ENCODE data around the gene IRS2.

The IRS2 gene

GRCh38 chr13:109730812-109731335 lies 55.5 kb downstream of the IRS2 start:
- H3K36me3 ChIP-seq (ENCODE audit: control insufficient read depth in 2 of 2, insufficient read depth in 2 of 2, low read length in 2 of 2): no peaks in the 10 kb centered on the region
- no peak overlapping the region for H3K27ac ChIP-seq (ENCODE audit: low read length)
- H3K9me3 ChIP-seq (ENCODE audit: control insufficient read depth in 2 of 2, low read length in 2 of 2): no peaks in the 10 kb centered on the region
- H3K4me3 ChIP-seq (ENCODE audit: low read length in 2 of 2): no peak overlapping the region
- H3K27me3 ChIP-seq (ENCODE audit: control insufficient read depth in 1 of 2, insufficient read depth in 2 of 2, low read length in 2 of 2): no peaks in the 10 kb centered on the region
- H3K9ac ChIP-seq (ENCODE audit: low read length in 2 of 2): no peak overlapping the region
- peaks cover 2% of the 10 kb centered on the region for H3K4me1 ChIP-seq (ENCODE audit: control insufficient read depth, insufficient read depth, low read length)

DNA sequence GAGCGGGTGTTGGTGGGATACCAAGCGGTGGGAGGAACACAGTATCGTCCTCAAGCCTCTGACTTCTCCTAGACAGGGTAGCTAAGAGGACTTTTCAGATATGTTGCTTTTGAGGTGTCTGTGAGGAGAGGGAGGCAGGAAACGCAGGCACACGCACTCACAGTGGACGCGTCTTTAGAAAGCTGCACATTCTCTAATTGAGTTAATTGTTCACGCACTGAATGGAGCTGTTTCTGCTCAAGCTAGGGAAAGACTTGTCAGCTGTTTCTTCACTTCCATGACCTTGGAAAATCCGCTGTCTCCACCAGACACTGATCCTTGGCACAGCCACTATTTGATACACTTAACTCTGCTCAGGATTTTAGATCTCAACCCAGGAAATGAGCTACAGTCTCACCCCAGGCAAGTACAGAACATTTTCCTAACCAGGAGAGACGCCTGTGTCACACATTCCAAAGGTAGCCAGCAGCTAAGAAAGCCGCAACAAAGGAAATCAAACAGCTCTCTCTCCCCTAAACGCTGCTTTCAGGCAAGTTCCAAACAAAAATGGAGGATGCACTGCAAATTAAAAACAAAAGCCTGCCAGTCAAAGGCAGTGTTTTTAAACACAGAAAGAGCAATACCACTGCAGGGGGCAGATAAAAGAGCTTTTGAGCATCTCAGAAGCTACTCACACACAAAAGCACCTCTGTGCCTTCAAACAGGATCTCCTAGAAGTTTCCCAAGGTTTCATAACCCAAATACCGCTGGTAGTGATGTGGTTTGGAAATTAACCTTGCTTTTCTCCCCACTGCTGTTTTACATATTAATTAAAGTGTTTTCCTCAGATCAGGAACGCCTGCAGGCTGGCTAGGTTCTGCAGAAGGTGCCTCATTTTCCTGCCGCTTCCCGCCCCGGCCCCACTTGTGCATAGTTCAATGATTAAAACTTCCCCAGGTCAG lies 57.3 kb downstream of the IRS2 start:
- no peak overlapping the region for H3K27ac ChIP-seq (ENCODE audit: low read length)
- no peaks in the 10 kb centered on the region for H3K36me3 ChIP-seq (ENCODE audit: control insufficient read depth in 2 of 2, insufficient read depth in 2 of 2, low read length in 2 of 2)
- H3K4me1 ChIP-seq (ENCODE audit: control insufficient read depth, insufficient read depth, low read length): peaks cover 2% of the 10 kb centered on the region
- no peaks in the 10 kb centered on the region for H3K9me3 ChIP-seq (ENCODE audit: control insufficient read depth in 2 of 2, low read length in 2 of 2)
- H3K4me3 ChIP-seq (ENCODE audit: low read length in 2 of 2): no peak overlapping the region
- no peak overlapping the region for H3K9ac ChIP-seq (ENCODE audit: low read length in 2 of 2)
- H3K27me3 ChIP-seq (ENCODE audit: control insufficient read depth in 1 of 2, insufficient read depth in 2 of 2, low read length in 2 of 2): no peaks in the 10 kb centered on the region

- H3K27me3 ChIP-seq (ENCODE audit: control insufficient read depth in 1 of 2, insufficient read depth in 2 of 2, low read length in 2 of 2): no peaks in the 10 kb centered on the region
Observed at GRCh38 chr13:109728061-109728460, 58.3 kb downstream of the IRS2 start.

GRCh38 chr13:109727251-109727650 lies 59.1 kb downstream of the IRS2 start:
- H3K27ac ChIP-seq (ENCODE audit: low read length): no peak overlapping the region
- H3K4me1 ChIP-seq (ENCODE audit: control insufficient read depth, insufficient read depth, low read length): peaks cover 2% of the 10 kb centered on the region
- no peak overlapping the region for H3K9ac ChIP-seq (ENCODE audit: low read length in 2 of 2)

More at GRCh38 chr13:109728061-109728460, 58.3 kb downstream of the IRS2 start:
- peaks cover 2% of the 10 kb centered on the region for H3K4me1 ChIP-seq (ENCODE audit: control insufficient read depth, insufficient read depth, low read length)
- no peaks in the 10 kb centered on the region for H3K9me3 ChIP-seq (ENCODE audit: control insufficient read depth in 2 of 2, low read length in 2 of 2)
- no peaks in the 10 kb centered on the region for H3K36me3 ChIP-seq (ENCODE audit: control insufficient read depth in 2 of 2, insufficient read depth in 2 of 2, low read length in 2 of 2)
- H3K27ac ChIP-seq (ENCODE audit: low read length): no peak overlapping the region
- no peak overlapping the region for H3K9ac ChIP-seq (ENCODE audit: low read length in 2 of 2)
- H3K4me3 ChIP-seq (ENCODE audit: low read length in 2 of 2): no peak overlapping the region

DNA sequence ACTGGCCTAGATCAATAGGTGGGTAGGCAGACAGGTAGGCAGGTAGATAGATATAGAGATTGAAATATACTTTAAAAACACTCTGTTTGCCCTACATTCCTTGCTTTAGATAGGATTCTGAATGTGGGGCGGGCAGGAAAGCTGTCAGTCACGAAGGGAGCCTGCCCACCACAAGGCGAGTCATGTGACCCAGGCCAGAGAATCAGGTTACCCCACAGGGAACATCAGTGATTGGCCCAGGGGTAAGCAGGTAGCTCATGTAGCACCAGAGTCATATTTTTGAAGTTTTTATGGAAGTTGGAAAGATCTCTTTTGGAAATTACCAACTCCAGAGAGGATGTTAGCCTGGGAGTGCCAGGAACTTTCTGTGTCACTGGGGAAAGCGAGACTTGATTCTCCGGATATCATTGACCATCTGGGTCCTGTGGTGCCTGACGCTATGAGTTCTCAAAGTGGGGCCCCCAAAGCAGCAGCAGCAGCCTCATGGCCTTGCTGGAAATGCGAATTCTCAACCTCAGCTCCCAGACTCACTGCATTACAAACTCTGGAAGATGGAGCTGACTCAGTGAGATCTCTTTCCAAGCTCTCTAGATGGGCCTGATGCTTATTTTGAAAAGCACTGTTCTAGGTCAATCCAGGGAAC lies 60.3 kb downstream of the IRS2 start:
- Histone ChIP-seq H3K4me1 (ENCODE audit: control insufficient read depth, insufficient read depth, low read length) (peaks cover 2% of the 10 kb centered on the region), H3K27ac (ENCODE audit: low read length) (no peak overlapping the region), H3K4me3 (ENCODE audit: low read length in 2 of 2) (no peak overlapping the region), H3K36me3 (ENCODE audit: control insufficient read depth in 2 of 2, insufficient read depth in 2 of 2, low read length in 2 of 2) (no peaks in the 10 kb centered on the region), H3K9ac (ENCODE audit: low read length in 2 of 2) (no peak overlapping the region), H3K27me3 (ENCODE audit: control insufficient read depth in 1 of 2, insufficient read depth in 2 of 2, low read length in 2 of 2) (no peaks in the 10 kb centered on the region), H3K9me3 (ENCODE audit: control insufficient read depth in 2 of 2, low read length in 2 of 2) (no peaks in the 10 kb centered on the region)

More at GRCh38 chr13:109727251-109727650, 59.1 kb downstream of the IRS2 start:
- no peaks in the 10 kb centered on the region for H3K36me3 ChIP-seq (ENCODE audit: control insufficient read depth in 2 of 2, insufficient read depth in 2 of 2, low read length in 2 of 2)
- no peaks in the 10 kb centered on the region for H3K9me3 ChIP-seq (ENCODE audit: control insufficient read depth in 2 of 2, low read length in 2 of 2)
- H3K27me3 ChIP-seq (ENCODE audit: control insufficient read depth in 1 of 2, insufficient read depth in 2 of 2, low read length in 2 of 2): no peaks in the 10 kb centered on the region
- H3K4me3 ChIP-seq (ENCODE audit: low read length in 2 of 2): no peak overlapping the region

DNA sequence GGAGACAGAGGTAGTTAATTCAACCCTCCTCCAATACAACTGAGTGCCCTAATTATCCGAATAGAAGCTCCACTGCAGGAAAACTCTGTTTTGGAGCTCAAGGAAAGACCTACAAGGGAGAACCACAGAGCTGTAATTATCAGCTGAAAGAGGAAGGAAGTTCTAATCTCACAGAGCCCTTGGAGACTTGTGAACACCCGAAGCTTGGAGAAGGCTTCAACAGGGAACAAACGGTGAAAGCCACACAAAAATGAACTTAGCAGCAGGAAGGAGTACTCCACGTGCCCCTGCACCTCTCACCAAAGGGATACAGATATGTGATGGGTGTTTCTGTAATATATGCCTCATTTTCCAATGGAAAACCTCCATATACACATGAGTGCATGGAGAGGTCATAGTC lies 61.1 kb downstream of the IRS2 start:
- Histone ChIP-seq H3K4me1 (ENCODE audit: control insufficient read depth, insufficient read depth, low read length) (peaks cover 2% of the 10 kb centered on the region), H3K36me3 (ENCODE audit: control insufficient read depth in 2 of 2, insufficient read depth in 2 of 2, low read length in 2 of 2) (no peaks in the 10 kb centered on the region), H3K27ac (ENCODE audit: low read length) (no peak overlapping the region), H3K27me3 (ENCODE audit: control insufficient read depth in 1 of 2, insufficient read depth in 2 of 2, low read length in 2 of 2) (no peaks in the 10 kb centered on the region), H3K9ac (ENCODE audit: low read length in 2 of 2) (no peak overlapping the region), H3K4me3 (ENCODE audit: low read length in 2 of 2) (no peak overlapping the region), H3K9me3 (ENCODE audit: control insufficient read depth in 2 of 2, low read length in 2 of 2) (no peaks in the 10 kb centered on the region)

DNA sequence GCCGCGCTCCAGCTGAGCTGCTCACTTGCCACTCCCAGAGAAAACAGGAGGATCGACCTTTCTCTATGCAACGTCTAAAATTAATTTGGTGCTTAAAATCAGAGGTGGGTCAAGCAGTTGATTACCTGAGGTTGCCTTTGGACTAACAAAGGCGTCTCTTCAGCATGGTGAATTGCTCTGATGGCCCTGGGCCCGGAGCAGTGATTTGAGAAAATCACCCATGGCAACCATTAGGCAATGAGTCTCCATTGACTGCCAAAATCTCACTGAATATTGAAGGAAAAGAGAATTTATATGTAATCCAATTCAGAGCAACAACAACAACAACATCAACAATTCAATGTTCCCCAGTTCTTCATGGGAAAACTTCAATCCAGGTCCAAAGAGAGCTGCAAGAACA lies 61.8 kb downstream of the IRS2 start:
- peaks cover 2% of the 10 kb centered on the region for H3K4me1 ChIP-seq (ENCODE audit: control insufficient read depth, insufficient read depth, low read length)
- no peak overlapping the region for H3K4me3 ChIP-seq (ENCODE audit: low read length in 2 of 2)
- no peak overlapping the region for H3K27ac ChIP-seq (ENCODE audit: low read length)
- no peaks in the 10 kb centered on the region for H3K36me3 ChIP-seq (ENCODE audit: control insufficient read depth in 2 of 2, insufficient read depth in 2 of 2, low read length in 2 of 2)
- no peaks in the 10 kb centered on the region for H3K9me3 ChIP-seq (ENCODE audit: control insufficient read depth in 2 of 2, low read length in 2 of 2)
- no peaks in the 10 kb centered on the region for H3K27me3 ChIP-seq (ENCODE audit: control insufficient read depth in 1 of 2, insufficient read depth in 2 of 2, low read length in 2 of 2)
- H3K9ac ChIP-seq (ENCODE audit: low read length in 2 of 2): no peak overlapping the region

DNA sequence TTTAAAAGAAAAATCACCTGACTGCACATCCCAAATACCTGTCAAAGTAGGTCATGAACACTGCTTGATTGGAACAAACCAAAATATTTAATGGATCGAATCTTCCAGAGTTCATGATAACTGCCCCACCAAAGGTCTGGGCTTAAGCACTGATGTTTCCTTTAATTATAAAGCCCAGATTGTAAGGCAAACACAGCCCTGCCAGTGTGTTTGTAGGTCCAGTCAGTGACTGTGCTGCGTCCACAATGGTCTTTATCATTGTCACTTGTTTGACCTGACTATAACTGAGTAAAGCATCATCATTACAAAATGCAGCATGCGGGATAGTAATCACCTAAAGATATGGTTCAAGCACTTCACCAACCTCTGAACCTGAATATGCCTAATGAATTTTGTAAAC lies 63.3 kb downstream of the IRS2 start:
- Histone ChIP-seq H3K9me3 (ENCODE audit: control insufficient read depth in 2 of 2, low read length in 2 of 2) (no peaks in the 10 kb centered on the region), H3K36me3 (ENCODE audit: control insufficient read depth in 2 of 2, insufficient read depth in 2 of 2, low read length in 2 of 2) (no peaks in the 10 kb centered on the region), H3K27me3 (ENCODE audit: control insufficient read depth in 1 of 2, insufficient read depth in 2 of 2, low read length in 2 of 2) (no peaks in the 10 kb centered on the region), H3K27ac (ENCODE audit: low read length) (no peak overlapping the region), H3K4me1 (ENCODE audit: control insufficient read depth, insufficient read depth, low read length) (no peaks in the 10 kb centered on the region), H3K4me3 (ENCODE audit: low read length in 2 of 2) (no peak overlapping the region), H3K9ac (ENCODE audit: low read length in 2 of 2) (no peak overlapping the region)

DNA sequence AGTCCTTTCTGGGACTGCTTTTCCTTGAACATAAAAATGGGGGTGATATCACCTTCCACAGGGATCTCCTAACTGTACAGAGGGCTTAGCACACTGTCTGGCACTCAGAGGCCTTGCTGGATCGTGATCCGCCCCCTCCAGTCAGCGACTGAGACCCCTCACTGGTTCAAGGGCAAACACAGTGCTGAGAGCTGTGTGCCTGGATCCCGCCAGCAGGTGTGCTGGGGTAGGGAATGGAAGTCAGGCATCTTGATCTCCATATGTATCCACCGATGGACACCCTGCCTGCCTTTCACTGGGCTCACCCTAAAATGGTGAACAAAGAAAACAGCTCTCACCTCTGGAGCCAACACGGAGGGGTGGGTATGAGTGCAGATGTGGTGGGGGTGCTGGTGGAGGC lies 64.3 kb downstream of the IRS2 start:
- no peaks in the 10 kb centered on the region for H3K4me1 ChIP-seq (ENCODE audit: control insufficient read depth, insufficient read depth, low read length)
- no peaks in the 10 kb centered on the region for H3K9me3 ChIP-seq (ENCODE audit: control insufficient read depth in 2 of 2, low read length in 2 of 2)
- no peak overlapping the region for H3K27ac ChIP-seq (ENCODE audit: low read length)
- H3K4me3 ChIP-seq (ENCODE audit: low read length in 2 of 2): no peak overlapping the region
- H3K27me3 ChIP-seq (ENCODE audit: control insufficient read depth in 1 of 2, insufficient read depth in 2 of 2, low read length in 2 of 2): no peaks in the 10 kb centered on the region
- H3K9ac ChIP-seq (ENCODE audit: low read length in 2 of 2): no peak overlapping the region
- H3K36me3 ChIP-seq (ENCODE audit: control insufficient read depth in 2 of 2, insufficient read depth in 2 of 2, low read length in 2 of 2): no peaks in the 10 kb centered on the region

GRCh38 chr13:109720758-109721184 lies 65.6 kb downstream of the IRS2 start:
- H3K9me3 ChIP-seq (ENCODE audit: control insufficient read depth in 2 of 2, low read length in 2 of 2): no peaks in the 10 kb centered on the region
- no peak overlapping the region for H3K27ac ChIP-seq (ENCODE audit: low read length)
- no peaks in the 10 kb centered on the region for H3K4me1 ChIP-seq (ENCODE audit: control insufficient read depth, insufficient read depth, low read length)
- no peak overlapping the region for H3K4me3 ChIP-seq (ENCODE audit: low read length in 2 of 2)
- H3K9ac ChIP-seq (ENCODE audit: low read length in 2 of 2): no peak overlapping the region
- no peaks in the 10 kb centered on the region for H3K27me3 ChIP-seq (ENCODE audit: control insufficient read depth in 1 of 2, insufficient read depth in 2 of 2, low read length in 2 of 2)
- no peaks in the 10 kb centered on the region for H3K36me3 ChIP-seq (ENCODE audit: control insufficient read depth in 2 of 2, insufficient read depth in 2 of 2, low read length in 2 of 2)

Measured in stomach smooth muscle (tissue), 2 donors.